ENCODE measurements around the gene MPPED2.

MPPED2 gene

DNA sequence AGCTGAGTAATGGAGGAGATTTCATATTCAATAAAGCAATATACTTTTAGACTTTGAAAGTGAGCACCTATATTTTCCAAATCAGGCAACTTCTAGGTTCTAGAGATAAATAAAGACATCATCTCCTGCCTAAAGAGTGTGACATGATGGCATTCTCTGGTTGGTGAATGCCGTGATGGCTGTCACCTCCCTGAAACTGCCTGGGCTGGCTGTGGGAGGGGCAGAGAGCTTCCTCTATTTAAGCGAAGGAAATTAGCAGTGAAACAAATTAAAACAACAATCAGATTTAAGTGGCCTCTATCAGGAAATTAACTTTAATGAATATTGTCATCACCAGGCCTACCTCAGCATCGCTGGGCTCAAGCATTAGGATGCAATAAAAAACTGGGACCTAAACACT, 149.4 kb downstream of the MPPED2 start:
- TF ChIP-seq, protein P1, sequence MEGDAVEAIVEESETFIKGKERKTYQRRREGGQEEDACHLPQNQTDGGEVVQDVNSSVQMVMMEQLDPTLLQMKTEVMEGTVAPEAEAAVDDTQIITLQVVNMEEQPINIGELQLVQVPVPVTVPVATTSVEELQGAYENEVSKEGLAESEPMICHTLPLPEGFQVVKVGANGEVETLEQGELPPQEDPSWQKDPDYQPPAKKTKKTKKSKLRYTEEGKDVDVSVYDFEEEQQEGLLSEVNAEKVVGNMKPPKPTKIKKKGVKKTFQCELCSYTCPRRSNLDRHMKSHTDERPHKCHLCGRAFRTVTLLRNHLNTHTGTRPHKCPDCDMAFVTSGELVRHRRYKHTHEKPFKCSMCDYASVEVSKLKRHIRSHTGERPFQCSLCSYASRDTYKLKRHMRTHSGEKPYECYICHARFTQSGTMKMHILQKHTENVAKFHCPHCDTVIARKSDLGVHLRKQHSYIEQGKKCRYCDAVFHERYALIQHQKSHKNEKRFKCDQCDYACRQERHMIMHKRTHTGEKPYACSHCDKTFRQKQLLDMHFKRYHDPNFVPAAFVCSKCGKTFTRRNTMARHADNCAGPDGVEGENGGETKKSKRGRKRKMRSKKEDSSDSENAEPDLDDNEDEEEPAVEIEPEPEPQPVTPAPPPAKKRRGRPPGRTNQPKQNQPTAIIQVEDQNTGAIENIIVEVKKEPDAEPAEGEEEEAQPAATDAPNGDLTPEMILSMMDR (IDR thresholded peaks at IDR 0.05; ENCODE audit: low read depth, low read length) = no peak

GRCh38 chr11:30435488-30435887, 150.7 kb downstream of the MPPED2 start:
- TF ChIP-seq, protein P1 (IDR thresholded peaks at IDR 0.05; ENCODE audit: low read depth, low read length) = no peak

More for the DNA sequence above, 149.4 kb downstream of the MPPED2 start:
- H3K4me3 ChIP-seq (ENCODE audit: low read depth, low read length) = no peak overlapping the region

DNA sequence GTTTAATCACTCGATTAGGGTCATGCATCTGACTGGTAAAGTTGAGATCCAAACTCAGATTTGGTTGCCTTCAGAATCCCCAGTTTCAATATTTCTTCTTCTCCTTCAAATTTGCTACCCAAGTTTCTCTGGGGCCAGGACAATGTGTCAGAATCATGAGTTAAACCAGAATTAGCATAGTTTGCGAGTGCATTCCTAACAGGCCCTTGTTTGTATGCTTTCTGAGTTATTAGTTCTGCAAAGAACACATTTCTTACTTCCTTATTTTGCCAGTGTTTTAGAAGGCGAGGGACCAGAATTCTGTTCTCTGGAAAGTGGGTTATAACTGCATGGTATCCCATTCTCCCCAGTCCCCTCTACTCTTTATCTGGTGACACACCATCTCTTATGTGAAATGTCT, 151.3 kb downstream of the MPPED2 start:
- TF ChIP-seq, protein P1 (IDR thresholded peaks at IDR 0.05; ENCODE audit: low read depth, low read length) = no peak
- no peak overlapping the region for H3K4me3 ChIP-seq (ENCODE audit: low read depth, low read length)

More at GRCh38 chr11:30435488-30435887, 150.7 kb downstream of the MPPED2 start:
- H3K4me3 ChIP-seq (ENCODE audit: low read depth, low read length) = no peak overlapping the region

DNA sequence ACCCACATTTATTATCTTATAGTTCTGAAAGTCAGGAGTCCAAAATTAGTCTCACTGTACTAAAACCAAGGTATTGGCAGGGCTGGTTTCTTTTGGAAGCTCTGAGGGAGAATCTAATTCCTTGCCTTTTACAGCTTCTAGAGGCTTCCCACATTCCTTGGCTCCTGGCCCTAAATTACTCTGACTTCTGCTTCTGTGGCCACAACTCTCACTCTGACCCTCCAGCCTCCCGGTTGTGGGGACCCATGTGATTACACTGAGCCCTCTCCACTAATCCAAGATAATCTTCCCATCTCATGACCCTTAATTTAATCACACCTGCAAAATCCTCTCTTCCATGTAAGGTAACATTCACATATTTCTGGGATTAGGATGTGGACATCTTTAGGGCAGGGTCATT, 152.3 kb downstream of the MPPED2 start:
- no peak overlapping the region for H3K4me3 ChIP-seq (ENCODE audit: low read depth, low read length)
- TF ChIP-seq, protein P1 (IDR thresholded peaks at IDR 0.05; ENCODE audit: low read depth, low read length) = no peak

- TF ChIP-seq, protein P1 (IDR thresholded peaks at IDR 0.05; ENCODE audit: low read depth, low read length) = no peak
- no peak overlapping the region for H3K4me3 ChIP-seq (ENCODE audit: low read depth, low read length)
Observed at GRCh38 chr11:30432716-30433115, 153.4 kb downstream of the MPPED2 start.

DNA sequence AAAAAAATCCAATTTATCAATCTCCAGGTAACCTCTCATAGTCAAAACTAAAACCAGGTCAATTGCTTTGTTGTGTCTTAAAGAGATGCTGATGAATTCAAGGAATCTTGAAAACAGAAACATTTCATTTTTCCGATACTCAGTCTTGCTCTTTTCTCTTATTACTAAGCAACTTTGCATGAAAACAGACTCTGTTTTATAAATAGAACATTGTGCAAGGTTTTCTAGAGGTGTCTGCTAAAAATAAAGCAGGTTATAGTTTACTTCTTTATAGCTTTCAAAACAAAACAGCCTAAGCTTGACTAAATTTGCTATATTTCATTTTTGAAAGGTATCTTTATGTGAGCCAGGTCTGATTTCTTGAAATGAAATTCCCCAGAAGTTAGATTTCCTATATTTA, 154.0 kb downstream of the MPPED2 start:
- H3K4me3 ChIP-seq (ENCODE audit: low read depth, low read length) = no peak overlapping the region
- TF ChIP-seq, protein P1 (IDR thresholded peaks at IDR 0.05; ENCODE audit: low read depth, low read length) = no peak

DNA sequence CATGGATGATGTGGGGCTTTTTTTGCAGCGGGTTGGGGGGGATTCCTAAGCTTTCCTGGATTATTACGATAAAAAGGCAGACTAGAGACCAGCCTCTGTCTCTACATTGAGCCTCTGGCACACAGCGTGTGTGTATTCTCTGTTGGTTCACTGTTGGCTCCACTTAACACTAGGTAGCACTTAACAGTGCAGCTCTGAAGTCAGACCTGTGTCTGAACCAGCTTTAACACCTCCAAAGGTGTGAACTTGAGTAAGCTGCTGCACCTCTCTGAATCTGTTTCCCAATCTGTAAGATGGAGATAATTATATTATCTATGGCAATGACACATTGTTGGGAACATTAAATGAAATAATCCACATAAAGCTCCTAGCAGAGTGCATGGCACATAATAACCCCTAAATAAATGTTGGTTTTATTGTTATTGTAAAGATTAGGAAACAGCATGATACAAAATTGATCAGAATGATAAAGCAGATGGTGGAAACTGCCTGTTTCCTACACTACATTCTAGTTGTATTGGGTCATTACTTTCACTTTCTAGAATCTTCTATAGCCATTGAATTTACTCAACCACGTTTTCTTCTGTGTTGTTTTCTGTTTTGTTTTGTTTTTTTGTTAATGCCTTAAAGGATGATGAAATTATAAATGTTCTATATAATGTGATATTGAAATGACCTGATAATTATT, 154.9 kb downstream of the MPPED2 start:
- H3K4me3 ChIP-seq (ENCODE audit: low read depth, low read length) = no peak overlapping the region
- TF ChIP-seq, protein P1 (IDR thresholded peaks at IDR 0.05; ENCODE audit: low read depth, low read length) = no peak

All from WI38 (cell line).